A549 (cell line): ENCODE results near the gene ARL14. TPM values are rescaled to one million over a fixed set of nuclear protein-coding genes. Genes with fewer than 3 reads are reported as not detected.

Experiments
- polyA plus RNA-seq, 4 experiments: library from polyadenylated mRNA; depleted of rRNA in 3 of 4; stranded (reverse); fragments of >200 nt; fragmentation: RNase III in 1 of 4; extraction: RNeasy Plus Mini Kit Qiagen cat#74134 plus additional on column Dnase treatment in 1 of 4; gene quantifications; 2 replicates in 3 of 4; 3 replicates in 1 of 4; pipeline ENCODE4 v1.2.3, GENCODE V29; 2011 to 2017
- small RNA-seq, 6 experiments: library from RNA; depleted of rRNA; stranded (forward); fragments of <200 nt; gene quantifications; one replicate each; pipeline ENCODE3, GENCODE V24; 2012

Gene ARL14
- polyA plus RNA-seq, 2 of the 4 experiments (the other 2 are of a cell fraction) = 0.14 to 0.44 TPM

Small RNA genes lying within 50 kb of the gene (small RNA-seq; reads per million reads assigned to genes)
- gene RF00139 = 0 reads per million in 6 experiments

Other genes starting within 250 kb of the ARL14 start
- gene TRIM59, start 227.4 kb upstream of the ARL14 start, polyA plus RNA-seq (2011; rRNA removed) = 10.9 and 14.0 TPM in 2 replicates
- 12.1 to 13.6 TPM (median 12.6 TPM) in 3 replicates for gene TRIM59, start 227.4 kb upstream of the ARL14 start, polyA plus RNA-seq (2017; fragmentation: RNase III; extraction: RNeasy Plus Mini Kit Qiagen cat#74134 plus additional on column Dnase treatment)
- 31.8 and 36.5 TPM in 2 replicates for gene KPNA4, start 111.6 kb upstream of the ARL14 start, polyA plus RNA-seq (2011; rRNA removed)
- 35.0 to 41.1 TPM (median 37.6 TPM) in 3 replicates for gene KPNA4, start 111.6 kb upstream of the ARL14 start, polyA plus RNA-seq (2017; fragmentation: RNase III; extraction: RNeasy Plus Mini Kit Qiagen cat#74134 plus additional on column Dnase treatment)
- 0.45 and 0.69 TPM in 2 replicates for gene PPM1L, start 79.1 kb downstream of the ARL14 start, polyA plus RNA-seq (2011; rRNA removed)
- 0.26 to 0.39 TPM (median 0.27 TPM) in 3 replicates for gene PPM1L, start 79.1 kb downstream of the ARL14 start, polyA plus RNA-seq (2017; fragmentation: RNase III; extraction: RNeasy Plus Mini Kit Qiagen cat#74134 plus additional on column Dnase treatment)